Upper lobe of left lung (tissue), 4 donors: Measurements from ENCODE around the gene SLC38A9.

Experiments
- EP300 ChIP-seq, 4 donors: sonication (generic); formaldehyde crosslinking; IDR thresholded peaks; one replicate each; pipeline ENCODE4 v1.5.1; 2017; ENCODE audit warnings: antibody characterized with exemption in 4 of 4, control low read depth in 2 of 4
- POLR2A ChIP-seq, 4 donors: fragments of 450-650 bp; IDR thresholded peaks; one replicate each; pipeline ENCODE4 v1.5.1; 2016 to 2017; ENCODE audit warnings: antibody characterized with exemption in 4 of 4, mild to moderate bottlenecking in 2 of 4
- TF ChIP-seq, protein P1 (sequence below), 6 experiments: fragments of 450-650 bp in 4 of 6; fragments of 200-600 bp in 2 of 6; sonication (generic) in 2 of 6; IDR thresholded peaks; one replicate each; pipeline ENCODE4 v1.5.1; 2016 to 2019; ENCODE audit warnings: antibody characterized with exemption in 6 of 6

GRCh38 chr5:55597014-55597981 is 114.8 kb downstream of the SLC38A9 start:
- TF ChIP-seq, protein P1, sequence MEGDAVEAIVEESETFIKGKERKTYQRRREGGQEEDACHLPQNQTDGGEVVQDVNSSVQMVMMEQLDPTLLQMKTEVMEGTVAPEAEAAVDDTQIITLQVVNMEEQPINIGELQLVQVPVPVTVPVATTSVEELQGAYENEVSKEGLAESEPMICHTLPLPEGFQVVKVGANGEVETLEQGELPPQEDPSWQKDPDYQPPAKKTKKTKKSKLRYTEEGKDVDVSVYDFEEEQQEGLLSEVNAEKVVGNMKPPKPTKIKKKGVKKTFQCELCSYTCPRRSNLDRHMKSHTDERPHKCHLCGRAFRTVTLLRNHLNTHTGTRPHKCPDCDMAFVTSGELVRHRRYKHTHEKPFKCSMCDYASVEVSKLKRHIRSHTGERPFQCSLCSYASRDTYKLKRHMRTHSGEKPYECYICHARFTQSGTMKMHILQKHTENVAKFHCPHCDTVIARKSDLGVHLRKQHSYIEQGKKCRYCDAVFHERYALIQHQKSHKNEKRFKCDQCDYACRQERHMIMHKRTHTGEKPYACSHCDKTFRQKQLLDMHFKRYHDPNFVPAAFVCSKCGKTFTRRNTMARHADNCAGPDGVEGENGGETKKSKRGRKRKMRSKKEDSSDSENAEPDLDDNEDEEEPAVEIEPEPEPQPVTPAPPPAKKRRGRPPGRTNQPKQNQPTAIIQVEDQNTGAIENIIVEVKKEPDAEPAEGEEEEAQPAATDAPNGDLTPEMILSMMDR (IDR thresholded peaks at IDR 0.05): no peak
- peak in 1 of 4 donors; percentile 2 for TF ChIP-seq EP300 (IDR thresholded peaks at IDR 0.05)
- no peak for TF ChIP-seq POLR2A (IDR thresholded peaks at IDR 0.05)
